ENCODE measurements around the gene PLEK2.
"Not testable (repeated sequence)": the region's sequence is repeated elsewhere in the genome, so short reads cannot be mapped to it uniquely, and the experiment has no call there.

Gene PLEK2

GRCh38 chr14:67411820-67412421 is at the start of gene PLEK2:
Gene PLEK2, minus strand, starts transcription at chr14:67412165. Its CDS starts 106 bp downstream, at chr14:67412059.
- no peak for DNase-seq (ENCODE audit: low read depth)

GRCh38 chr14:67461341-67461985 is 49.5 kb upstream of the PLEK2 start:
- DNase-seq (ENCODE audit: low read depth), result no peak

GRCh38 chr14:67459336-67459735 is 47.4 kb upstream of the PLEK2 start:
- no peak for DNase-seq (ENCODE audit: low read depth)

- DNase-seq (ENCODE audit: low read depth), result no peak
Observed at GRCh38 chr14:67457782-67458181, 45.8 kb upstream of the PLEK2 start.

GRCh38 chr14:67456732-67457131 is 44.8 kb upstream of the PLEK2 start:
- DNase-seq (ENCODE audit: low read depth), result no peak

GRCh38 chr14:67453575-67454300 is 41.8 kb upstream of the PLEK2 start:
- DNase-seq (ENCODE audit: low read depth), result no peak

GRCh38 chr14:67451667-67452066 is 39.7 kb upstream of the PLEK2 start:
- DNase-seq (ENCODE audit: low read depth), result not testable (repeated sequence)

GRCh38 chr14:67449096-67449495 is 37.1 kb upstream of the PLEK2 start:
- DNase-seq (ENCODE audit: low read depth), result no peak

- DNase-seq (ENCODE audit: low read depth), result no peak
Observed at GRCh38 chr14:67447033-67447381, 35.0 kb upstream of the PLEK2 start.

- no peak for DNase-seq (ENCODE audit: low read depth)
Observed at GRCh38 chr14:67446371-67447032, 34.5 kb upstream of the PLEK2 start.

- no peak for DNase-seq (ENCODE audit: low read depth)
Observed at GRCh38 chr14:67444395-67444794, 32.4 kb upstream of the PLEK2 start.

GRCh38 chr14:67442139-67442906 is 30.4 kb upstream of the PLEK2 start:
- DNase-seq (ENCODE audit: low read depth), result no peak

GRCh38 chr14:67441672-67442071 is 29.7 kb upstream of the PLEK2 start:
- no peak for DNase-seq (ENCODE audit: low read depth)

- DNase-seq (ENCODE audit: low read depth), result no peak
Observed at GRCh38 chr14:67441256-67441655, 29.3 kb upstream of the PLEK2 start.

- no peak for DNase-seq (ENCODE audit: low read depth)
Observed at GRCh38 chr14:67440513-67440912, 28.5 kb upstream of the PLEK2 start.

GRCh38 chr14:67438969-67439368 is 27.0 kb upstream of the PLEK2 start:
- DNase-seq (ENCODE audit: low read depth), result no peak

- no peak for DNase-seq (ENCODE audit: low read depth)
Observed at GRCh38 chr14:67436006-67436866, 24.3 kb upstream of the PLEK2 start.

- DNase-seq (ENCODE audit: low read depth), result no peak
Observed at GRCh38 chr14:67435603-67436002, 23.6 kb upstream of the PLEK2 start.

- DNase-seq (ENCODE audit: low read depth), result no peak
Observed at GRCh38 chr14:67432050-67432564, 20.1 kb upstream of the PLEK2 start.

GRCh38 chr14:67429510-67430205 is 17.7 kb upstream of the PLEK2 start:
- DNase-seq (ENCODE audit: low read depth), result no peak

Data from HS-27A (cell line).